HK-2 (cell line): Measurements from ENCODE around the gene CD163.
"Not testable (repeated sequence)": the region's sequence is repeated elsewhere in the genome, so short reads cannot be mapped to it uniquely, and the experiment has no call there.

ENCODE experiments used
- DNase-seq: peaks from one replicate; pipeline ENCODE4 v3.0.0-alpha.2; 2018; ENCODE audit not compliant: unreplicated experiment

CD163 gene

GRCh38 chr12:7503686-7504415 lies at the start of gene CD163:
Gene CD163 (minus strand): TSS chr12:7503777. CDS start chr12:7503690, 87 bp downstream.
- no peak for DNase-seq

GRCh38 chr12:7542813-7543212 lies 39.2 kb upstream of the CD163 start:
- DNase-seq = no peak

GRCh38 chr12:7542046-7542445 lies 38.5 kb upstream of the CD163 start:
- DNase-seq = no peak

GRCh38 chr12:7514416-7514815 lies 10.8 kb upstream of the CD163 start:
- no peak for DNase-seq

GRCh38 chr12:7512553-7512952 lies 9.0 kb upstream of the CD163 start:
- DNase-seq = no peak

GRCh38 chr12:7509793-7510470 lies 6.4 kb upstream of the CD163 start:
- not testable (repeated sequence) for DNase-seq

- no peak for DNase-seq
These were observed 965 bp downstream of the CD163 start for GRCh38 chr12:7502612-7503011.

GRCh38 chr12:7501031-7501588 lies 2.5 kb downstream of the CD163 start:
- no peak for DNase-seq

GRCh38 chr12:7499636-7500035 lies 3.9 kb downstream of the CD163 start:
- no peak for DNase-seq

- DNase-seq = no peak
These were observed 4.8 kb downstream of the CD163 start for GRCh38 chr12:7498809-7499208.

GRCh38 chr12:7497661-7498060 lies 5.9 kb downstream of the CD163 start:
- no peak for DNase-seq

GRCh38 chr12:7496451-7496850 lies 7.1 kb downstream of the CD163 start:
- no peak for DNase-seq

GRCh38 chr12:7495136-7495535 lies 8.4 kb downstream of the CD163 start:
- DNase-seq = no peak

GRCh38 chr12:7493006-7493405 lies 10.6 kb downstream of the CD163 start:
- no peak for DNase-seq

- DNase-seq = no peak
These were observed 17.1 kb downstream of the CD163 start for GRCh38 chr12:7486512-7486911.

GRCh38 chr12:7485095-7485494 lies 18.5 kb downstream of the CD163 start:
- DNase-seq = no peak

- DNase-seq = no peak
These were observed 20.2 kb downstream of the CD163 start for GRCh38 chr12:7483343-7483742.

GRCh38 chr12:7479771-7480170 lies 23.8 kb downstream of the CD163 start:
- DNase-seq = no peak

- no peak for DNase-seq
These were observed 31.5 kb downstream of the CD163 start for GRCh38 chr12:7472060-7472459.

- peak; percentile 8 for DNase-seq
These were observed 43.0 kb downstream of the CD163 start for GRCh38 chr12:7460375-7461259.

- no peak for DNase-seq
These were observed 43.6 kb downstream of the CD163 start for GRCh38 chr12:7459973-7460372.

GRCh38 chr12:7451756-7452155 lies 51.8 kb downstream of the CD163 start:
- DNase-seq = no peak
